HG03575 (cell line): Measurements from ENCODE around the gene SIK3.

Experiments used
- ATAC-seq: cut with Tn5 transposase; IDR thresholded peaks from one replicate; pipeline ENCODE4 v1.9.1; 2021; ENCODE audit not compliant: unreplicated experiment, insufficient number of reproducible peaks, low FRiP score; ENCODE audit errors: extremely low read depth

The SIK3 gene

GRCh38 chr11:116989184-116989583, 109.0 kb downstream of the SIK3 start:
- ATAC-seq: no peak

- no peak for ATAC-seq
Observed at GRCh38 chr11:116986521-116987105, 111.6 kb downstream of the SIK3 start.

- no peak for ATAC-seq
Observed at GRCh38 chr11:116984589-116984988, 113.6 kb downstream of the SIK3 start.

- no peak for ATAC-seq
Observed at GRCh38 chr11:116984186-116984585, 114.0 kb downstream of the SIK3 start.

GRCh38 chr11:116981266-116981885, 116.9 kb downstream of the SIK3 start:
- no peak for ATAC-seq

- peak; percentile 49 for ATAC-seq
Observed at GRCh38 chr11:116980136-116980793, 118.0 kb downstream of the SIK3 start.

- ATAC-seq: no peak
Observed at GRCh38 chr11:116976941-116977570, 121.2 kb downstream of the SIK3 start.

- ATAC-seq: no peak
Observed at GRCh38 chr11:116975661-116976060, 122.6 kb downstream of the SIK3 start.

- ATAC-seq: no peak
Observed at GRCh38 chr11:116973270-116973669, 125.0 kb downstream of the SIK3 start.

GRCh38 chr11:116972691-116973090, 125.5 kb downstream of the SIK3 start:
- ATAC-seq: no peak

GRCh38 chr11:116970485-116971292, 127.5 kb downstream of the SIK3 start:
- no peak for ATAC-seq

GRCh38 chr11:116969694-116970093, 128.5 kb downstream of the SIK3 start:
- ATAC-seq: no peak

- no peak for ATAC-seq
Observed at GRCh38 chr11:116964269-116964668, 134.0 kb downstream of the SIK3 start.

GRCh38 chr11:116963813-116964212, 134.4 kb downstream of the SIK3 start:
- ATAC-seq: no peak

- ATAC-seq: no peak
Observed at GRCh38 chr11:116962108-116962507, 136.1 kb downstream of the SIK3 start.

GRCh38 chr11:116960930-116961329, 137.3 kb downstream of the SIK3 start:
- ATAC-seq: no peak

GRCh38 chr11:116958246-116958645, 140.0 kb downstream of the SIK3 start:
- no peak for ATAC-seq

GRCh38 chr11:116955949-116956348, 142.3 kb downstream of the SIK3 start:
- ATAC-seq: no peak

- ATAC-seq: no peak
Observed at GRCh38 chr11:116955548-116955947, 142.7 kb downstream of the SIK3 start.
